Skeletal muscle tissue (tissue), 4 donors: ENCODE results near the gene FAM174C. TPM values are rescaled to one million over a fixed set of nuclear protein-coding genes. Genes with fewer than 3 reads are reported as not detected.

Experiments
- H3K27ac ChIP-seq: one replicate; pipeline ENCODE4 v1.7.0; 2013; ENCODE audit warnings: mild to moderate bottlenecking, low read depth, low read length, inconsistent platforms
- H3K27me3 ChIP-seq, 3 donors: one replicate each; pipeline ENCODE4 v1.7.0; 2013; ENCODE audit warnings: low read length in 3 of 3; ENCODE audit not compliant: control insufficient read depth in 3 of 3, insufficient read depth in 3 of 3
- H3K36me3 ChIP-seq, 3 donors: one replicate each; pipeline ENCODE4 v1.7.0; 2013; ENCODE audit warnings: low read length in 3 of 3; ENCODE audit not compliant: control insufficient read depth in 3 of 3, insufficient read depth in 3 of 3
- H3K4me1 ChIP-seq, 3 donors: one replicate each; pipeline ENCODE4 v1.7.0; 2013; ENCODE audit warnings: low read length in 3 of 3, mild to moderate bottlenecking in 3 of 3; ENCODE audit not compliant: control insufficient read depth in 3 of 3, insufficient read depth in 3 of 3
- H3K4me3 ChIP-seq, 3 donors: one replicate each; pipeline ENCODE4 v1.7.0; 2013; ENCODE audit warnings: low read length in 3 of 3
- H3K9ac ChIP-seq, 3 donors: one replicate each; pipeline ENCODE4 v1.7.0; 2013; ENCODE audit warnings: low read length in 3 of 3, mild to moderate bottlenecking in 3 of 3, moderate library complexity in 2 of 3, low read depth in 1 of 3
- H3K9me3 ChIP-seq, 3 donors: one replicate each; pipeline ENCODE4 v1.7.0; 2013; ENCODE audit warnings: low read length in 3 of 3; ENCODE audit not compliant: control insufficient read depth in 3 of 3
- total RNA-seq: library from RNA; depleted of rRNA; stranded (reverse); fragments of >200 nt; gene quantifications from one replicate; pipeline ENCODE4 v1.2.3, GENCODE V29; 2014
- donor health status: Osteomylitis.

FAM174C gene
- total RNA-seq, 1 donor from 2014 or later: 9.4 TPM

- Histone ChIP-seq H3K4me1 (peaks cover 56 to 76% (median 64%) of the 10 kb centered on the region in 3 donors), H3K36me3 (peaks cover 17 to 21% (median 20%) of the 10 kb centered on the region in 3 donors), H3K9me3 (no peaks in the 10 kb centered on the region), H3K27ac (peak overlapping the region; percentile 91), H3K4me3 (peak overlapping the region in 2 of 3 donors; percentile 51 to 58), H3K27me3 (no peaks in the 10 kb centered on the region), H3K9ac (peak overlapping the region in 2 of 3 donors; percentile 78 to 84)
These were observed 7.7 kb upstream of the FAM174C start for GRCh38 chr19:1267477-1268225.

- Histone ChIP-seq H3K27me3 (no peaks in the 10 kb centered on the region), H3K4me3 (peak overlapping the region; percentile 49 to 61 (median 59)), H3K9ac (peak overlapping the region; percentile 75 to 84 (median 78)), H3K36me3 (peaks cover 25 to 29% (median 28%) of the 10 kb centered on the region in 3 donors), H3K9me3 (no peaks in the 10 kb centered on the region), H3K27ac (peak overlapping the region; percentile 91), H3K4me1 (peaks cover 62 to 79% (median 70%) of the 10 kb centered on the region in 3 donors)
These were observed 6.9 kb upstream of the FAM174C start for GRCh38 chr19:1268226-1269064.

GRCh38 chr19:1269065-1269477, 6.3 kb upstream of the FAM174C start, which contains the start of gene CIRBP:
TSS of gene CIRBP (plus strand) at chr19:1269332. CDS start at chr19:1270934, 1,602 bp downstream.
- H3K4me1 ChIP-seq: peaks cover 69 to 85% (median 76%) of the 10 kb centered on the region in 3 donors
- no peaks in the 10 kb centered on the region for H3K27me3 ChIP-seq
- peak within 1 kb of the TSS; percentile 89 to 98 (median 91) for H3K9ac ChIP-seq
- H3K9me3 ChIP-seq: no peaks in the 10 kb centered on the region
- H3K27ac ChIP-seq: peak within 1 kb of the TSS; percentile 91
- peak within 1 kb of the TSS; percentile 91 to 95 (median 91) for H3K4me3 ChIP-seq
- H3K36me3 ChIP-seq: peaks cover 32 to 35% (median 34%) of the 10 kb centered on the region in 3 donors

GRCh38 chr19:1269478-1270212, 5.7 kb upstream of the FAM174C start:
- H3K4me3 ChIP-seq: peak overlapping the region; percentile 91 to 95 (median 91)
- peaks cover 74 to 87% (median 82%) of the 10 kb centered on the region in 3 donors for H3K4me1 ChIP-seq
- H3K27ac ChIP-seq: peak overlapping the region; percentile 91
- peak overlapping the region; percentile 89 to 98 (median 91) for H3K9ac ChIP-seq
- peaks cover 37 to 41% (median 40%) of the 10 kb centered on the region in 3 donors for H3K36me3 ChIP-seq
- no peaks in the 10 kb centered on the region for H3K27me3 ChIP-seq
- H3K9me3 ChIP-seq: no peaks in the 10 kb centered on the region

- Histone ChIP-seq H3K9me3 (no peaks in the 10 kb centered on the region), H3K4me1 (peaks cover 79 to 85% (median 82%) of the 10 kb centered on the region in 3 donors), H3K36me3 (peaks cover 41 to 45% (median 42%) of the 10 kb centered on the region in 3 donors), H3K27me3 (no peaks in the 10 kb centered on the region), H3K9ac (peak overlapping the region; percentile 89 to 98 (median 91)), H3K4me3 (peak overlapping the region; percentile 91 to 95 (median 91)), H3K27ac (peak overlapping the region; percentile 91)
These were observed 5.0 kb upstream of the FAM174C start for GRCh38 chr19:1270213-1270853.

- Histone ChIP-seq H3K4me1 (peaks cover 76 to 82% (median 79%) of the 10 kb centered on the region in 3 donors), H3K9me3 (no peaks in the 10 kb centered on the region), H3K27ac (peak overlapping the region; percentile 91), H3K27me3 (no peaks in the 10 kb centered on the region), H3K4me3 (peak overlapping the region; percentile 91 to 95 (median 91)), H3K9ac (peak overlapping the region; percentile 89 to 98 (median 91)), H3K36me3 (peaks cover 41 to 45% (median 42%) of the 10 kb centered on the region in 3 donors)
These were observed 4.3 kb upstream of the FAM174C start for GRCh38 chr19:1270854-1271527.

- Histone ChIP-seq H3K36me3 (peaks cover 41 to 45% (median 42%) of the 10 kb centered on the region in 3 donors), H3K4me1 (peaks cover 82 to 86% (median 84%) of the 10 kb centered on the region in 3 donors), H3K9ac (peak overlapping the region; percentile 38 to 98 (median 91)), H3K27ac (peak overlapping the region; percentile 91), H3K4me3 (peak overlapping the region; percentile 91 to 95 (median 91)), H3K9me3 (no peaks in the 10 kb centered on the region), H3K27me3 (no peaks in the 10 kb centered on the region)
These were observed 3.6 kb upstream of the FAM174C start for GRCh38 chr19:1271528-1272422.
